Fibroblast of pulmonary artery (primary cell): ENCODE results near the gene GPRC6A.

Experiments used
- DNase-seq: peaks from one replicate; pipeline ENCODE4 v3.0.0-alpha.2; 2010; ENCODE audit warnings: low read depth
- H3K4me3 ChIP-seq: replicated peaks from 2 replicates; pipeline ENCODE4 v1.5.1; 2011; ENCODE audit warnings: low read depth, mild to moderate bottlenecking, control low read depth, low read length, moderate library complexity
- CTCF ChIP-seq: IDR thresholded peaks from 2 replicates; pipeline ENCODE4 v1.5.1; 2011; ENCODE audit warnings: mild to moderate bottlenecking, control low read depth, low read length, inconsistent platforms; ENCODE audit errors: missing control alignments

GPRC6A gene

GRCh38 chr6:116828983-116829382 is at the start of gene GPRC6A:
Gene GPRC6A (minus strand): TSS chr6:116829083. CDS start chr6:116829013, 70 bp downstream.
- DNase-seq, result no peak

GRCh38 chr6:116877743-116878142 is 48.9 kb upstream of the GPRC6A start:
- TF ChIP-seq CTCF, result no peak
- no peak overlapping the region for H3K4me3 ChIP-seq
- DNase-seq, result no peak

More at GRCh38 chr6:116828983-116829382, at the start of gene GPRC6A:
- no peak for TF ChIP-seq CTCF
- H3K4me3 ChIP-seq, result no peak within 1 kb of the TSS

GRCh38 chr6:116876635-116877611 is 48.0 kb upstream of the GPRC6A start, which contains the start of gene RFX6:
Gene RFX6 (plus strand): TSS chr6:116877242. CDS start chr6:116877276, 34 bp downstream.
- DNase-seq, result no peak
- H3K4me3 ChIP-seq, result no peak within 1 kb of the TSS
- no peak for TF ChIP-seq CTCF

GRCh38 chr6:116876107-116876506 is 47.2 kb upstream of the GPRC6A start:
- DNase-seq, result no peak
- H3K4me3 ChIP-seq, result no peak overlapping the region
- TF ChIP-seq CTCF, result no peak

- DNase-seq, result no peak
- TF ChIP-seq CTCF, result no peak
- H3K4me3 ChIP-seq, result no peak overlapping the region
Measured at GRCh38 chr6:116872771-116873170, 43.9 kb upstream of the GPRC6A start.

GRCh38 chr6:116866281-116866871 is 37.5 kb upstream of the GPRC6A start:
- no peak for DNase-seq
- H3K4me3 ChIP-seq, result no peak overlapping the region
- TF ChIP-seq CTCF, result no peak
